ENCODE data around the gene PALM. TPM values are rescaled to one million over a fixed set of nuclear protein-coding genes. Genes with fewer than 3 reads are reported as not detected.

Gene PALM
- total RNA-seq, 2 donors from 2014 or later, result 14.4 to 28.4 TPM

DNA sequence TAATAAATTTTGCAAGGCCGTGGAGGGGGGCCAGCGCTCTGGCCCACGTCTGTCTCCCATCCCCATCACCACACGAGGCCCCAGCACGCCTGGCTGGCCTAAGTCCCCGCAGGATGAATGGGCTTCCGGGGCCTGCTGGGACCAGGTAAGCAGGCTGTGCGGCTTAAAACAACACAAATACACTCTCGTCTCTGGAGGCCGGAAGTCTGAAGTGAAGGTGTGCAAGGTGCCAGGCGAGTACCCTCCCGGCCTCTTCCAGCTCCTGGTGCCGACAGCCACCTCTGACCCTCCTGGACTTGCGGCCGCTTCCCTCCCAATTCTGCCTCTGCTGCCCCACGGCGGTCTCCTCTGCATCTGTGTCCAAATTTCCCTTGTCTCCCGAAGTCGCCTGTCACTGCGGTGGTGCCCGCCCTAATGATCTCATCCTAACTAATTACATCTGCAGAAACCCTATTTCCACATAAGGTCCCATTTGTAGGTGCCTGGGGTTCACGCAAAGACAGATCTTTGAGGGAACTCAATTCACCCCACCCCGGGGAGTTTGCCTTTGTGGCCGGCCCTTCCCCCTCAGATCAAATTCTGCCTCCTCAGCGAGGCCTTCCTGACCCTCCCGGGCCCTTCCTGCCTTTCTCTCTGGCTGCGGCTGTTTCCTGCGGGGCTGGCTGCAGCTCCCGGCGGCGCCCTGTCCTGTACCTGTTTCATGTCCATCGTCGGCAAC is 80.4 kb downstream of the PALM start:
- DNase-seq (ENCODE audit: low spot score) (no peak), ATAC-seq (ENCODE audit: insufficient number of reproducible peaks, low FRiP score, low read depth) (no peak)
- Histone ChIP-seq H3K27ac (no peak overlapping the region), H3K36me3 (no peaks in the 10 kb centered on the region), H3K27me3 (replicated peaks; ENCODE audit: insufficient read depth) (no peaks in the 10 kb centered on the region), H3K9me3 (no peaks in the 10 kb centered on the region), H3K4me3 (no peak overlapping the region), H3K4me1 (ENCODE audit: control insufficient read depth in 1 of 2, low read depth in 2 of 2) (no peaks in the 10 kb centered on the region)
- TF ChIP-seq, protein P1, sequence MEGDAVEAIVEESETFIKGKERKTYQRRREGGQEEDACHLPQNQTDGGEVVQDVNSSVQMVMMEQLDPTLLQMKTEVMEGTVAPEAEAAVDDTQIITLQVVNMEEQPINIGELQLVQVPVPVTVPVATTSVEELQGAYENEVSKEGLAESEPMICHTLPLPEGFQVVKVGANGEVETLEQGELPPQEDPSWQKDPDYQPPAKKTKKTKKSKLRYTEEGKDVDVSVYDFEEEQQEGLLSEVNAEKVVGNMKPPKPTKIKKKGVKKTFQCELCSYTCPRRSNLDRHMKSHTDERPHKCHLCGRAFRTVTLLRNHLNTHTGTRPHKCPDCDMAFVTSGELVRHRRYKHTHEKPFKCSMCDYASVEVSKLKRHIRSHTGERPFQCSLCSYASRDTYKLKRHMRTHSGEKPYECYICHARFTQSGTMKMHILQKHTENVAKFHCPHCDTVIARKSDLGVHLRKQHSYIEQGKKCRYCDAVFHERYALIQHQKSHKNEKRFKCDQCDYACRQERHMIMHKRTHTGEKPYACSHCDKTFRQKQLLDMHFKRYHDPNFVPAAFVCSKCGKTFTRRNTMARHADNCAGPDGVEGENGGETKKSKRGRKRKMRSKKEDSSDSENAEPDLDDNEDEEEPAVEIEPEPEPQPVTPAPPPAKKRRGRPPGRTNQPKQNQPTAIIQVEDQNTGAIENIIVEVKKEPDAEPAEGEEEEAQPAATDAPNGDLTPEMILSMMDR (IDR thresholded peaks at IDR 0.05), result no peak

DNA sequence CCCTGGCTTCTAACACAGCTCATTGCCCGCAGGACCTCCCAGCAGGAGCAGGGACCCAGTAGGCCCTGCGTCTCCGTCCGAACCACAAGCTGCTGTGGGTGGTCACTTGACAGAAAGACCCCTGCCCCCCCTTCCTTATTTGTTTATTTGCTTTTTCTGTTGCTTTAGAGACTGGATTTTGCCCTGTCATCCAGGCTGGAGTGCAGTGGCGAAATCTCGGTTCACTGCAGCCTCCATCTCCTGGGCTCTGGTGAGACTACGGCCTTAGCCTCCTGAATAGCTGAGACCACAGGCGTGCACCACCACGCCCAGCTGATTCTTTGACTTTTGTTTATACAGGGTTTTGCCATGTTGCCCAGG is 80.9 kb downstream of the PALM start:
- TF ChIP-seq, protein P1 (IDR thresholded peaks at IDR 0.05), result no peak
- Histone ChIP-seq H3K9me3 (no peaks in the 10 kb centered on the region), H3K27ac (no peak overlapping the region), H3K27me3 (replicated peaks; ENCODE audit: insufficient read depth) (no peaks in the 10 kb centered on the region), H3K4me1 (ENCODE audit: control insufficient read depth in 1 of 2, low read depth in 2 of 2) (no peaks in the 10 kb centered on the region), H3K36me3 (no peaks in the 10 kb centered on the region), H3K4me3 (no peak overlapping the region)
- ATAC-seq (ENCODE audit: insufficient number of reproducible peaks, low FRiP score, low read depth) (no peak), DNase-seq (ENCODE audit: low spot score) (no peak)

DNA sequence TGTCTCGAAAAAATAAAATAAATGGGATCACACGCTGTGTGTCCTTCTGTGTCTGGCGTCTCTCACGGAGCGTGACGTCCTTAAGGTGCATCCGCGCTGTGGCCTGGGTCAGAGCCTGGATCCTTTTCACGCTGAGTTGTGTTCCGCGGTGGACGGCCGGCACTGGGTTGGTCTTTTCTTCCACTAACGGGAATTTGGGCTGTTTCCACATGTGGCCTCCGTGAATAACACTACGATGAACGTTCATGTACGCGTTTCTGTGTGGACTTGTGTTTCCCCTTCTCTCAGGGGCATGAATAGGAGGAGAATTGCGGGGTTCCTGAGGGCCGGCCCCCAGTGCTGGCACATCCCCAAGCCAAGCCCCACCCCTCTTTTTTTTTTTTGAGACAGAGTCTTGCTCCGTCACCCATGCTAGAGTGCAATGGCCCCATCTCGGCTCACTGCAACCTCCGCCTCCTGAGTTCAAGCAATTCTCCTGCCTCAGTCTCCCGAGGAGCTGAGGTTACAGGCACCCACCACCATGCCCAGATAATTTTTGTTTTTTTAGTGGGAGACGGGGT is 82.4 kb downstream of the PALM start:
- peaks cover 2 to 12% of the 10 kb centered on the region in 2 donors for H3K4me1 ChIP-seq (ENCODE audit: control insufficient read depth in 1 of 2, low read depth in 2 of 2)
- no peak overlapping the region for H3K27ac ChIP-seq
- H3K27me3 ChIP-seq (replicated peaks; ENCODE audit: insufficient read depth), result no peaks in the 10 kb centered on the region
- ATAC-seq (ENCODE audit: insufficient number of reproducible peaks, low FRiP score, low read depth) (no peak), DNase-seq (ENCODE audit: low spot score) (no peak)
- H3K4me3 ChIP-seq, result no peak overlapping the region
- TF ChIP-seq, protein P1 (IDR thresholded peaks at IDR 0.05), result no peak
- H3K36me3 ChIP-seq, result no peaks in the 10 kb centered on the region
- H3K9me3 ChIP-seq, result no peaks in the 10 kb centered on the region

DNA sequence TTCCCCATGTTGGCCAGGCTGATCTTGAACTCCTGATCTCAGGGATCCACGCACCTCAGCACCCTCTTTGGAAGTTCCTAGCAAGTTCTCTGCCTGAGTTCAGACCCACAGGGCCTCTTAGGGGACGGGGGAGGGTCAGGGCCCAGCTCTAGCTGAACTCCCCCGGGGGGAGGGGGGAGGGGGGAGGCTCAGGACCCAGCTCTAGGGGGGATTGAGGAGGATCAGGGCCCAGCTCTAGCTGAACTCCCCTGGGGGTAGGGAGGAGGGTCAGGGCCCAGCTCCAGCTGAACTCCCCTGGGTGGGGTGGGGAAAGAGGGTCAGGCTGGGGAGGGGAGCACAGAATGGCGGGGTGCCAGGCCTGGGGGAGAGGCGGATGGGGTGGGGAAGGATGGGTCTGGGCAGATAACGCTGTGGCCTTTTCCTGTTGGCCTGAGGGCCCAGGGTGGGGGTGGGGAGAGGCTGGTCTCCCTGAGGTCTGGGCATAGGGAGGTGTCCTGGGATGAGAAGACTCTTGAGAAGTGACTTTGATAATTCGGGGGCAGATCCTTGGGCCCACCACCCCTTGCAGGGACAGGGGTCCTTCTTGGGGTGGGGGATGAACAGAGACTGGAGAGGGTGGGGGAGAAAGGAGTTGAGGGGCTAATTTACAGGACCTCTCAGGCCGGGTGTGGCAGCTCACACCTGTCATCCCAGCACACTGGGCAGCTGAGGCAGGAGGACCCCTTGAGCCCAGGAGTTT is 83.0 kb downstream of the PALM start:
- DNase-seq (ENCODE audit: low spot score), result no peak
- H3K4me1 ChIP-seq (ENCODE audit: control insufficient read depth in 1 of 2, low read depth in 2 of 2), result peaks cover 6 to 16% of the 10 kb centered on the region in 2 donors
- no peak for ATAC-seq (ENCODE audit: insufficient number of reproducible peaks, low FRiP score, low read depth)

More for the DNA sequence above, 83.0 kb downstream of the PALM start:
- H3K4me3 ChIP-seq, result no peak overlapping the region
- no peaks in the 10 kb centered on the region for H3K27me3 ChIP-seq (replicated peaks; ENCODE audit: insufficient read depth)
- H3K27ac ChIP-seq, result no peak overlapping the region
- TF ChIP-seq, protein P1 (IDR thresholded peaks at IDR 0.05), result no peak
- H3K36me3 ChIP-seq, result no peaks in the 10 kb centered on the region
- H3K9me3 ChIP-seq, result no peaks in the 10 kb centered on the region

Measured in thoracic aorta (tissue), 2 donors.